ENCODE measurements around the gene ADAR. TPM values are rescaled to one million over a fixed set of nuclear protein-coding genes. Genes with fewer than 3 reads are reported as not detected.
"Not testable (repeated sequence)": the region's sequence is repeated elsewhere in the genome, so short reads cannot be mapped to it uniquely, and the experiment has no call there.

ADAR gene
- 59.1 TPM for total RNA-seq

- peak; percentile 60 for DNase-seq
Observed at GRCh38 chr1:154607609-154608396, at the start of gene ADAR. ADAR (minus strand) TSS chr1:154608186; CDS start chr1:154608006, 180 bp downstream.

DNA sequence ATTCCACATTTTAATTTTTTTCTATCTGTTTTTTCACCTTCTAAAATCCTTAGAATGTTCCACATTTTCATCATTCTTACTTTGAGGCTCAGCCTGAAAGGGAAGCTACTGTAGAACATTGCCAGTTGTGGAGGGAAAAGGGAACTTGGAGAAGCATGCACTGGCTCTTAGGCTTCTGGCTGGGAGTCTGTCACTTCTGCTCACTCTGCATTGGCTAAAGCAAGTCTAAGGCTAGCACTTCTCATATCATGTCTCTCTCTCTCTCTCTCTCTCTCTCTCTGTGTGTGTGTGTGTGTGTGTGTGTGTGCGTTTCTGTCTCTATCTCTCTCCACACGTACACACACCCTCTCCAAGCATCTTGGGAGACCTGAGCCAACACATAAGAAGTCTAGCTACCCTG lies 49.6 kb upstream of the ADAR start:
- no peak for DNase-seq

DNA sequence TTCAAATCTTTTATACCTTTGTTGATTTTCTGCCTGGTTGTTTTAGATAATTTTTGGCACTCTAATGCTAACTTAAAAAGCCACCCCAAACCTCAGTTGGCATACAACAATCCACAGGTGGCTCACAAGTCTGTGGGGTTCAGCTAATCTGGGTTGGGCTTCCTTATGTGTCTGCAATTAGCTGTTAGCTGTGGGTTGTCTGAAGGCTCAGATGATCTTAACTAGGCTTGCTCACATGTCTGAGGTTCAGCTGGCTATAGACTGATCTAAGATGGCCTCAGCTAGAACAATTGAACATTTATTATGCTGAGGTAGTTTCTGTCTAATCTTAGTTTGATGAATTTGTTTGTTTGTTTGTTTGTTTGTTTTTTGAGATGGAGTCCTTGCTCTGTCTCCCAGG lies 44.9 kb upstream of the ADAR start:
- DNase-seq = no peak

DNA sequence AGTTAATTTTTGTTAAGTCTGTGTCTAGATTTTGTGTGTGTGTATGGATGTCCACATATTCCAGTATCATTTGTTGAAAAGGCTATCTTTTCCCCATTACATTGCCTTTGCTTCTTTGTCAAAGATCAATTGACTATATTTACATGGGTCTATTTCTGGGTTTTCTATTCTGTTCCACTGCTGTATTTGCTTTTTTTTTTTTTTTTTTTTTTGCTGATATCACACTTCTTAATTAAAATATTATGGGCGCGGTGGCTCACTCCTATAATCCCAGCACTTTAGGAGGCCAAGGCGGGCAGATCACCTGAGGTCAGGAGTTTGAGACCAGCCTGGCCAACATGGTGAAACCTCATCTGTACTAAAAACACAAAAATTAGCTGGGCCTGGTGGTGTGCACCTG lies 36.7 kb upstream of the ADAR start:
- not testable (repeated sequence) for DNase-seq

DNA sequence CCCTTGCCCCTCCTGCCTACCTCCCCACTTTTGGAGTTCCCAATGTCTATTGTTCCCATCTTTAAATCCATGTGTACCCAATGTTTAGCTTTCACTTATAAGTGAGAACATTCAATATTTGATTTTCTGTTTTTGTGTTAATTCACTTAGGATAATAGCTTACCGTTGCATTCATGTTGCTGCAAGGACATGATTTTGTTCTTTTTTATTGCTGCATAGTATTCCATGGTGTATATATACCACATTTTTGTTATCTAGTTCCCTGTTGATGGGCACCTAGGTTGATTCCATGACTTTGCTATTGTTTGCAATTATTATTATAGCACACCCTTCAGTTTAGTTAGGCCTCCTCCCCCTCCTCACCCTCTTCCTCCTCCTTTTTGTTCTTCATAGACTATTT lies 33.5 kb upstream of the ADAR start:
- DNase-seq = no peak

DNA sequence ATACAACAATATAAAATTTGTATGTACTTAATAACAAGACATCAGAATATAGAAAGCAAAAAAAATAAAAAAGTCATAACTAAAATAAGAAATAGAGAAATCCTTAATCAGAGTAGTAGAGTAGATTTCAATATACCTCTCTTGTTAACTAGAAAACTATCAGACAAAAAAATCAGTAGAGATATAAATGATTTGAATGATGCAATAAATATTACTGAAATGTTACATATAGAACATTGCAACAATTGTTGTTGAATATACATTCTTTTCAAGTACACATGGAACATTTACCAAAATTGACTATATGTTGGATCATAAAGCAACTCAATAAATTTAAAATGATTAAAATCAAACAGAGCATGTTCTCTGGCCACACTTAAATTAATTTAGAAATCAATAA lies 31.9 kb upstream of the ADAR start:
- no peak for DNase-seq

GRCh38 chr1:154635171-154635570 lies 27.2 kb upstream of the ADAR start:
- DNase-seq = no peak

GRCh38 chr1:154629675-154630073 lies 21.7 kb upstream of the ADAR start:
- no peak for DNase-seq

DNA sequence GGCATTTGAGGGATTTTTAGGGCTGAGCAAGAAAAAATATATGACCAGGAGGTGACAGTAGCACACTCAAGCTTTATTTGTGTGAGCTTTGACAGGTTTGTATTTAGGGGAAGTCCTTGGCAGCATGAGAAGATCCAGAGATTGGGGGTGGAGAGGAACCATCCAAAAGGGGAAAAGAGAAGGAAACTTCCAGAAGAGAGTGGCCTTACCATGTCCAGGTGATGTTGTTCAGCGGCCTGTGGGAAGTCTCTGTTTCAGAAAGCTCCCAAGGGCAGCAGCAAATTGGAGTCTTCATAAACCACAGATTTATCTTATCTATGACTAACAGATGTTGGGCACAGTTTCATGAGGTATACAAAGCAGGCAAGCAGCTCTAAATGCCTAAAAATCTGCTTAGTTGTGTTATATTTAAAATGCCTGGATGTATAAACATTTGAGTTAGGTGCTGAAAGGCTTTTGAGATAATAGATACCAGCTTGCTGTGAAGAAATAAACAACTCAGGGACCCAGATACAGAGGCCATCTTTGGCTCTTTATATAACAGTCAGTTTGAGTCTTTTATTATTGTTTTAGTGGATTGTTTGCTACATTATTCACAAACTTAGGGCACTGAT lies 21.2 kb upstream of the ADAR start:
- DNase-seq = no peak

DNA sequence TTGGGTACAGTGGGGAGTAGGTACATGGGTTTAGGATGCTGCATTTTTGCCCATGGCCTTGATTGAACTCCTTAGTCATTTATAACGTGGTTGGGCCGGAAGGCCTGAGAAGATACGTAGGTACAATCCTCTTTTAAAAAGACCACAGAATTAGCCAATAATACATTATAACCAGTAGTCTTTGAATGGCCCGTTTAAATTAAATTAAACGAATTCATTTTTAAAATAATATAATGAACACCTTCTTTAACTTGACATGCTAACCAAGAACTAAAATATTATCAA lies 20.1 kb upstream of the ADAR start:
- DNase-seq = no peak

DNA sequence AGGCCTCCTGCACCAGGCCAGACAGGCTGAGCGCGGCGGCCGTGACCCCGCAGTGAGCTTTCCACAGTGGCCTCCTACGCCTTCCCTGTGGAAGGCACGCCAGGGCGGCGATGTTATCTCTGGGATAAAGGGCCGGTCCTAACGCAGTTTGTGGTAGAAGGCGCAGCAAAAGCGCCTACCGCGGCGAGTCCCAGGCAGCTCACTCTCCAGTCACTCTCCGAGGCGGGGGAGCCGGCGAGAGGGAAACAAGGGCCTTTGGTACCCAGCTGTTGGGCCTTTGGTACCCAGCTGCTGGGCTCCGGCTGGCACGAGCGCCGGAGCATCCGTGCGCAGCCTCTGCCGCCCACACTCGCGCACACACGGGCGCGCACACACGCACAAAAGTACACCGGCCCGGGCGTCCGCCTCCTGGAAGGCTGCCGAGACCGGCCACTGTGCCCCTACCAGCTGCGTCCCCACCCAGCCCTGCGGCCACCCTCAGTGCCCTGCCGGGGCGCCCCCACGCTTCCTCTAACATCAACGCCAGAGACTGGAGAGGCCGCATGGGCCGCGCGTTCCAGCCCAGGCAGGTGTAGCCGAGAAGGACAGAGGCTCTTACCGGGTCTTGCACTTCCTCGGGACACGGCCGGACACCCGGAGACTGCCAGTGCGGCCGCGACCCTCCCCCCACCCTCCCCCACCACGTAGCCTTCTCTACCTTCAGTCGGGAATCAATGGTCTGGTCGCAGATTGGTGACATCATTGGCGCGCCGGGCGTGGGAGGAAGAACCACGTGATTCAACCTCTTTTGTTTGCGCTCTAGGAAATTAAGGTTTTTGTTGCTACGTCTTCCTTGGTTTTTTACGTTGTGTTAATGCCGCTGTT lies 19.5 kb upstream of the ADAR start:
- DNase-seq = peak; percentile 76

DNA sequence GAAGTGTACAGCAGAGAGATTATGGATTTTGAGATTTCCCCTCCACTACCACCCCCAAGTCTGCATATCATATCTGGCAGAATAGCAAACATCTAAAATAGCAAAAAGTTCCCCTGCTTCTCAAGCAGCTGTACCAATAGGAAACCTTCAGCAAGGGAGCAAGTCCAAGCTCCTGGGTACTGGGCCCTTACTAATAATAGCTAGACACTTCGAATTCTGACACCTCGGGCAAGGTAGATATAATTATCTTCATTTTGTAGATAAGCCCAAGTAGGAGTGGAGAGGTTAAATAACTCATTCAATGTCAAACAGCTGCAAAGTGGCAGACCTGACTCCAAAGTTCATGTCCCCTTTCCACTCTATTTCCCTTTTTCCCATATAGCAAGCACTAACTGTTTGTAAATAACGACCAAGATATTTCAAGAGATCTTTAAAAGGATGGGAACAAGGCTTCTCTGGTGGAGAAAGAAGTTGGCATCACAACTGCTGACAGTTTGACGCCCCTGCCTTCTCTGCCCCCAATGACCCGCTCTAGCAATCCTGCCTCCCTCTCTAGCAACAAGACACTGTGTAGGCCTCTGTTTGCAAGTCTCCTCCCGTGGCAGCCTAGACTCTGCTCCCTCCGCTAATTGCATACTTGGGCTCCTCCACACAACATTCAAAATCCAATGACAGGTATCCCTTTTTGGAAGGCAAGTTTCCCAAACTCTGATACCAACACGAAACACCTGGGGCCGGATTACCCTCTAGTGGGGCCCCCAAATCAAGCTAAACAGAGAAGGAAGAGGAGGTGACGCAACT lies 18.7 kb upstream of the ADAR start:
- no peak for DNase-seq

- DNase-seq = no peak
Observed at GRCh38 chr1:154624746-154625643, 17.0 kb upstream of the ADAR start.

DNA sequence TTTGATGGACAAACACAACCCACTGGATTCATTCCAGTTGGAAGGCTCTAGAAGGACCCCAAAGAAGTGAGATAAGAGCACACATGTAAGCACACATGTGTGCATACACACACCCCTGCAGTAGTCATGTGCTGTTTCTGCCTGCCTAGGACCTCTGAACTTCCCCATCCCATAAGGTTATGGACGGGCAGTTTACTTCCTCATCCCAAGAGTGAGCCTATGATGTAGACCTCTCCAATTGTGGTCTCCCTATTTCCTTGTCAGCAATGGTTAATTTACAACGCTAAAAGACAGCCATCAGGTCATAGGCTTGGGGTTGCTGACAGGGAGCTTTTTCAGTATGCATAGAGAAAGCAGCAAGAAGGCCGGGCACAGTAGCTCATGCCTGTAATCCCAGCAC lies 15.4 kb upstream of the ADAR start:
- no peak for DNase-seq

- no peak for DNase-seq
Observed at GRCh38 chr1:154622503-154623039, 14.6 kb upstream of the ADAR start.

DNA sequence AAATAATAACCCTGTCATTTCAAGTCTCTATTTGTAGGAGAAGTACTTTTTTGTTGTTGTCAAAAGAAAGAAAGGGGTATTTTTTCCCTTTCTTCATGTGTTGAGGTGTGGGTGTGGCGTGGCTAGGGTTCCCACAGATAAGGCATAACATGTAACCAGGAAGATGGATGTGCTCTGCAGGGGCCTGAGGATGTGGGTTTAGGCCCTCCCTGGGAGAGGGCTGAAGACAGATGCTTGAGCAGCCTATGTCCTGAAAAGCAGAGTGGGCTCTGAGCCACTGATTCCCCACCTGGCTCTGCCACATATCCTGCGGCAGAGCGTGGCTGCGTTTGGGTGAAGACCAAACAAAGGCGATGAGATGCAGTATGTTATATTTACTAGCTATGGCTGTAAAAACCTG lies 13.9 kb upstream of the ADAR start:
- DNase-seq = no peak

GRCh38 chr1:154620751-154621150 lies 12.8 kb upstream of the ADAR start:
- no peak for DNase-seq

DNA sequence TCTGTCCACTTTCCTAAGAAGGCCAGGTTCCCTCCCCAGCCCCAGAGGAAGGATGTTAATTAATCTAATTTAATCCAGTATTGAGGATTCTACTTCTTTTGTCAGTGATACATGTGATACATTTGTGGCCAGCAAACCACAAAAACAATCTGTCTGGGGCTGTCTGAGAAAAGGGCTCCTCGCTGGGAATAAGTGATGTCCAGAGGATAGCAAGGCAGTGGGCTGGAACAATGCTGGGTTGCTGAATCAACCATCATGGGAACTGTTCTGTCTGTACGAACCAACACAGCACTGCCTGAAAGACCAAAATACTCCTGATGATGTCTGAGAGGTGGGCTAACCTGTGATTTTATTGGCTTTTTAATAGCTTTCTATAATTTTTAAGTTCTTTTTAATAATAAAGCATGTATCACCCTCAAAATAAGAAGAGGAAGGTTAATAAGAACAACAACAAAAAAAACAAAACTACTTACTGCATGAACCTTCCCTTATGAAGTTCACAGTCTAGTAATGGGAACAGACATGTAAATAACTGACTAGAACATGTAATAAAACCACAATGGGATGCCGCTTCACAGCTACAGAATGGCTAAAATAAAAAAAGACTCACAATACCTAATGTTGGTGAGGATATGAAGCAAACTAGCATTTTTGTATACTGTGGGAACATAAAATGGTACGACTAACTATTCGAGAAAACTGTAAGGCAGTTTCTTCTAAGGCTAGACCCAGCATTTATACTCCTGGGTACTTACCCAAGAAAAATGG lies 11.4 kb upstream of the ADAR start:
- no peak for DNase-seq

GRCh38 chr1:154616659-154617345 lies 8.8 kb upstream of the ADAR start:
- no peak for DNase-seq

DNA sequence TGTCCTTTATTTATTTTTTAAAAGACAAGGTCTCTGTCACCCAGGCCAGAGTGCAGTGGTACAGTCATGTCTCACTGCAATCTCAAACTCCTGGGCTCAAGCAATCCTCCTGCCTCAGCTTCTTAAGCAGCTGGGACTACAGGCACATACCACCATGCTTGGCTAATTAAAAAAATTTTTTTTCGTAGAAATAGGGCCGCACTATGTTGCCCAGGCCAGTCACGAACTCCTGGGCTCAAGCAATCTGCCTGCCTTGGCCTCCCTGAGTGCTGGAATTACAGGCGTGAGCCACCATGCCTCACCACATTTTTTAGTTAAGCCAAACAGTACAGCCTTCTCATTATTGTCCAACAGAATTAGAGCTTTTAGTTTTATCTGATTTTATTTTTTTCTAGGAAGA lies 7.4 kb upstream of the ADAR start:
- no peak for DNase-seq

All from occipital lobe (tissue), 2 donors.